KOPT-K1 (cell line): ENCODE measurements around the gene PRPH2.
"Not testable (repeated sequence)": the region's sequence is repeated elsewhere in the genome, so short reads cannot be mapped to it uniquely, and the experiment has no call there.

Experiments
- H3K27ac ChIP-seq: fragments of 200-600 bp; sonication (generic); 2 replicates; pipeline ENCODE4 v1.5.1; 2016; ENCODE audit warnings: antibody characterized with exemption, mild to moderate bottlenecking, low read depth, low read length; ENCODE audit not compliant: poor library complexity, severe bottlenecking
- H3K36me3 ChIP-seq: fragments of 200-600 bp; sonication (generic); 2 replicates; pipeline ENCODE4 v1.5.1; 2017; ENCODE audit warnings: antibody characterized with exemption, mild to moderate bottlenecking, low read length, moderate library complexity; ENCODE audit not compliant: insufficient read depth
- H3K9me3 ChIP-seq: fragments of 200-600 bp; sonication (generic); 2 replicates; pipeline ENCODE4 v1.5.1; 2017; ENCODE audit warnings: antibody characterized with exemption, low read length, mild to moderate bottlenecking; ENCODE audit not compliant: insufficient read depth, poor library complexity, severe bottlenecking

The PRPH2 gene

GRCh38 chr6:42724825-42725224 is 2.4 kb upstream of the PRPH2 start:
- Histone ChIP-seq H3K27ac (no peak overlapping the region), H3K9me3 (no peaks in the 10 kb centered on the region), H3K36me3 (no peaks in the 10 kb centered on the region)

GRCh38 chr6:42720739-42721138 is 1.7 kb downstream of the PRPH2 start:
- Histone ChIP-seq H3K9me3 (no peaks in the 10 kb centered on the region), H3K27ac (no peak overlapping the region), H3K36me3 (no peaks in the 10 kb centered on the region)

- H3K27ac ChIP-seq = no peak overlapping the region
- H3K36me3 ChIP-seq = no peaks in the 10 kb centered on the region
- no peaks in the 10 kb centered on the region for H3K9me3 ChIP-seq
Measured at GRCh38 chr6:42715871-42716270, 6.5 kb downstream of the PRPH2 start.

- no peaks in the 10 kb centered on the region for H3K9me3 ChIP-seq
- no peak overlapping the region for H3K27ac ChIP-seq
- no peaks in the 10 kb centered on the region for H3K36me3 ChIP-seq
Measured at GRCh38 chr6:42714098-42714761, 8.2 kb downstream of the PRPH2 start.

GRCh38 chr6:42711930-42712329 is 10.5 kb downstream of the PRPH2 start:
- H3K27ac ChIP-seq = no peak overlapping the region
- H3K9me3 ChIP-seq = no peaks in the 10 kb centered on the region
- no peaks in the 10 kb centered on the region for H3K36me3 ChIP-seq

- no peaks in the 10 kb centered on the region for H3K9me3 ChIP-seq
- no peak overlapping the region for H3K27ac ChIP-seq
- H3K36me3 ChIP-seq = no peaks in the 10 kb centered on the region
Measured at GRCh38 chr6:42710316-42710715, 12.1 kb downstream of the PRPH2 start.

GRCh38 chr6:42709871-42710270 is 12.5 kb downstream of the PRPH2 start:
- no peaks in the 10 kb centered on the region for H3K36me3 ChIP-seq
- H3K9me3 ChIP-seq = no peaks in the 10 kb centered on the region
- no peak overlapping the region for H3K27ac ChIP-seq

GRCh38 chr6:42708096-42708495 is 14.3 kb downstream of the PRPH2 start:
- H3K9me3 ChIP-seq = no peaks in the 10 kb centered on the region
- H3K36me3 ChIP-seq = no peaks in the 10 kb centered on the region

GRCh38 chr6:42707595-42707994 is 14.8 kb downstream of the PRPH2 start:
- H3K27ac ChIP-seq = no peak overlapping the region
- H3K36me3 ChIP-seq = no peaks in the 10 kb centered on the region
- H3K9me3 ChIP-seq = no peaks in the 10 kb centered on the region

More at GRCh38 chr6:42708096-42708495, 14.3 kb downstream of the PRPH2 start:
- H3K27ac ChIP-seq = no peak overlapping the region

- no peaks in the 10 kb centered on the region for H3K36me3 ChIP-seq
- no peak overlapping the region for H3K27ac ChIP-seq
- no peaks in the 10 kb centered on the region for H3K9me3 ChIP-seq
Measured at GRCh38 chr6:42704937-42705374, 17.4 kb downstream of the PRPH2 start.

GRCh38 chr6:42704251-42704936 is 18.0 kb downstream of the PRPH2 start:
- H3K9me3 ChIP-seq = no peaks in the 10 kb centered on the region
- no peaks in the 10 kb centered on the region for H3K36me3 ChIP-seq
- no peak overlapping the region for H3K27ac ChIP-seq

GRCh38 chr6:42702786-42703185 is 19.6 kb downstream of the PRPH2 start:
- H3K27ac ChIP-seq, H3K36me3 ChIP-seq, H3K9me3 ChIP-seq: not testable (repeated sequence)

GRCh38 chr6:42702200-42702599 is 20.2 kb downstream of the PRPH2 start:
- Histone ChIP-seq H3K9me3 (no peaks in the 10 kb centered on the region), H3K27ac (no peak overlapping the region), H3K36me3 (no peaks in the 10 kb centered on the region)

- Histone ChIP-seq H3K9me3 (no peaks in the 10 kb centered on the region), H3K27ac (no peak overlapping the region), H3K36me3 (peaks cover 9% of the 10 kb centered on the region)
Measured at GRCh38 chr6:42698217-42698616, 24.2 kb downstream of the PRPH2 start.

GRCh38 chr6:42697268-42697655 is 25.1 kb downstream of the PRPH2 start:
- no peak overlapping the region for H3K27ac ChIP-seq
- peaks cover 18% of the 10 kb centered on the region for H3K36me3 ChIP-seq
- no peaks in the 10 kb centered on the region for H3K9me3 ChIP-seq
